Left renal cortex interstitium (tissue), 4 donors: ENCODE data around the gene INSC. TPM values are rescaled to one million over a fixed set of nuclear protein-coding genes. Genes with fewer than 3 reads are reported as not detected.

Experiments used
- DNase-seq, 4 donors: peaks; one replicate each; pipeline ENCODE4 v3.0.0-alpha.2; 2013; ENCODE audit warnings: low read depth in 4 of 4, low spot score in 2 of 4, missing footprints in 1 of 4
- polyA plus RNA-seq, 4 donors: library from polyadenylated mRNA; unstranded; fragments of 120-200 nt; gene quantifications; one replicate each; pipeline ENCODE4 v1.2.1, GENCODE V29; 2013; ENCODE audit not compliant: insufficient read length in 4 of 4

The INSC gene
- polyA plus RNA-seq, 4 donors = 0.65 to 0.93 (median 0.83) TPM

DNA sequence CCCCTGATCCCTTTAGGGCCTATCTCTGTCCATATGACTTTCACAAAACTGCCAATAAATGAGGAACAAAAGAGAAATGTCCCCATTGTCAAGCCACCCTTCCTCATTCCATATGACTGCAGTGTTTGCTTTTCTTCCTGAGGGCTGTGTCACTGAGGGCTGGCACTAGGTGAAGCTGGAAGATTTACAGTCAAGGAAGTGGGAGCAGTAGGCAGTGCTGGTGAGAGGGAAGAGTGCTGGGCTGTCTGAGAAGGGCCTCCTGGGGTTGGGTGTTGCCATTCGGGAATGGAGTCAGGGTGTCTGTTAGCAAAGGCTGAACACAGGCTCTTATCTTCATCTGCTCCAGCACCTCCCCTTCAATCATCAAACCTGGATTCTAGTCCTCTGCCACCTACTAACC lies 30.9 kb downstream of the INSC start:
- DNase-seq = no peak

DNA sequence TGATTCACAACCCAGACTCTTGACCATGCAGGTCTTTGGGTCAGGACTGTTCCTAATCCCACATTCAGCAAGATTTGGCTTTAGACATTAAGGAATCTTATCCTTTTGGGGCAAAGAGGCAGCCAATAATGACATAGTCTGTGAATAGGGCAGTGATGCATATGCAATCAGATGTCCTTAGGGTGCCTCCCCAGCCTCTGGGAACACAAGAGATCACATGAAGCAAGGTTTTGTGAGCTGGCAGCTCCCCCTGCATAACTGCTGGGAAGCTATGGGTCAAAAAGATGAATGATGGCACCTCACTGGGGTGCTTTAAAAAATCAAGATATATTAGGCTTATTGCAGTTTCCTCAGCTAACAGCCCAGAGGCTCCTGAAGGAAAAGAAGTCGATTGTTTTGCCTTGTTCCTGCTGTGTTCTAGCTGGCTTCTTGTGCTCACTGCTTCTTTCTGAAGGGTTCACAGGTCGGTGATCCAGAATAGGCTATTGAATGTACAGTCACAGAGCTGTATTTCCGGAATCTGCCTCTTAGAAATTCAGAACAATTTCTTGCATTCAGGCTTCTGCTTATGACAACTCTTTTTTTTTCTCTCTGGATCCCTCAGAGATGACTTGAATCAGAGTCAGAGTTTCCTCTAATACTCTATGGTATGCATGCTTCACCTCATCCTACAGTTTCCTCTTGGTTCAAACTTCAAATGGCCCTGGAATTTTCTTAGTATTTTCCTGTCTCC lies 31.7 kb downstream of the INSC start:
- no peak for DNase-seq

DNA sequence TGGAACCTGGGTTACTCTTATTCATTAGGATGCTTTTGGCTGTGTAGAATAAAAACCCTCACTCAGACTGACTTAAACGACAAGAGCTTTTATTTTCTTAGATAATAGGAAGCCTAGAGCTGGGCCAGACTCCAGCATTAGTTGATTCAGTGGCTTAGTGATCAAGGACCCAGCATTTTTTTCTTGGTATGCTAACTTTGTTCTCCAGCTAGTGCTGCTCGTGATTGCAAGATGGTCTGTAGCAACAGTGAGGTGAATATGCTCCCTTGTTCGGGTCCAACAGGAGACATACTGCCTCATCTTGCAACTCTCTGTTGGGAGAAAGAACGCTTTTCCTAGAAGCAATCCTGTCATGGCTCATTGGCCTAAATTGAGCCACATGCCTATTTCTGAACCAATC lies 33.4 kb downstream of the INSC start:
- DNase-seq = no peak

DNA sequence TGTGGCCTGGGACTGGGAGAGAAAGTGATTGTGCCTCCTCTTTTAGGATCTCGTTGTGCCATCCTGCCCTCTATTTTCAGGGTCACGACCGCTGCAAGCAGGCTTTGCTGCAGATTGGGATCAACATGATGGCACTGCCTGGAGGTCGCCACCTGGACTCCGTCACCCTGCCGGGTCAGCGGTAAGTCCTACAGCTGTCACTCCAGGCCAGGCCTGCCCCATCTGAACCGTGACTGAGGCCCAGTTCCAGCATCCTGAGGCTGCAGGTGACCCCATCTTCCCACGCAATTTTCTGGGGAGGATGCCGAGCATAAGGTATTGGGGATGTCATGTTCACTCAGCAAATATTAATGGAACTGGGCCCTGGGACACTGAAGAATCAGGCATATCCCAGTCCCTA lies 34.3 kb downstream of the INSC start:
- no peak for DNase-seq

DNA sequence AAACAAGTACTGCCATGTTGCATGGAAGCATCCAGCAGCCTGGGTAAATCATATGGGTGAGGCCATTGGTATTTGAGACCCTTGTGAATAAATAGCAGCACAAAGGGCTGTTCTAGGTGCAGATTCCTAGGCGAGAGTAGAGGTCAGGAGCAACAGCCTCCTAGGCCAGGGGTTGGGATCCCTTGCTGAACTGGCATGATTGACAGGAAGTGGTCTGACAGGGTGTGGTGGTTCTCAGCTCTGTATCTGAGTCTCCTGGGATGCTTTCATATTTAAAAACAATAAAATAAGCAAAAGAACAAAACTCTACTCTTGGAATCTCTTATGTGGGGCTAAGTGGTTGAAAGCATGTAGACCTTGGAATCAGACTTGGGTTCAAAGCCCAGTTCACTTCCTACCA lies 35.8 kb downstream of the INSC start:
- DNase-seq = no peak

- no peak for DNase-seq
These were observed 38.5 kb downstream of the INSC start for GRCh38 chr11:15153231-15153630.

DNA sequence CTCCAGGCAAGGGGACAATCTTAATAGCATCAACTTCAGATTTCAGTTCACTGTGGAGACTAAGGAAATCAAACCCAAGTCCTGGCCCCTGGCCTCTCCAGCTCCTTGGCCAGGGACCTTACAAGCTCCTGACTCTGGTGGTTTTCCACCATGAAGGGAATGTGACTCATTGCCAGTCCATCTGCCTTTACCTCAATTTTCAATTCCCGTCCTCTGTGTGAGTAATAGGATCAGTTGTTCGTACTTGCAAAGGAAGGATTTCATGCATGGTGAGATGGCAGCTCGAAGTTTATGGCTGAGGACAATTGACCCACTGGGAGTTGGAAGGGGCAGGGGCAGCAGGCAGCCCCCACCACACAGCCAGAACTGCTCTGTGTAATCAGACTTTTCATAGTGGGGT lies 42.5 kb downstream of the INSC start:
- DNase-seq = no peak

DNA sequence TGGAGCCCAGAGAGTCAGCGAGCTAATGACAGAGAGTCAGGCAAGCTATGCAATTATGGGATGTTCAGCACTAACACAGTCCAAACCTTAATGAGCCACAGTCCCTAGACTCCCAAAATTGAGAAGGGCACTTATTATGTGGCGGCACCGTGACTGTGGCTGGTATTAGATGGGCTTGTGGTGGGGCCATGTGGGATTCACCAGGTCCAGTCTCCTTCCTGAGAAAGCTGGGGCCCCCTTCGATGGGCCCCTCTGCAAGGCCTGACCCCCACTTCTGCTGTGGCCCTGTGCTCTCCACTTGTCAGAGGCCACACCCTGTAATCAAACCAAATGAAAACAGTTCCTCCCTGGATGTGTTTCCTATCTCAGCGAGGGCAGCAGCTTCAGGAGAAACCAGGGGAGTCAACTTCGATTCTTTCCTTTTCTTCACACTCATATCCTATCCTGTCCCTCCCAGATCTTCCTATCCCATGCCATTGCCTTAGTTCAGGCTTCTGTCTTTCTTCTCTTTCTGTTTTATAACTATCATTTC lies 42.9 kb downstream of the INSC start:
- no peak for DNase-seq

- no peak for DNase-seq
These were observed 43.8 kb downstream of the INSC start for GRCh38 chr11:15158351-15159015.

- DNase-seq = no peak
These were observed 44.4 kb downstream of the INSC start for GRCh38 chr11:15159085-15159484.

GRCh38 chr11:15161790-15162189 lies 47.1 kb downstream of the INSC start:
- DNase-seq = no peak

- no peak for DNase-seq
These were observed 48.4 kb downstream of the INSC start for GRCh38 chr11:15163136-15163535.

- DNase-seq = no peak
These were observed 51.5 kb downstream of the INSC start for GRCh38 chr11:15166204-15166603.

- no peak for DNase-seq
These were observed 55.3 kb downstream of the INSC start for GRCh38 chr11:15169815-15170551.

DNA sequence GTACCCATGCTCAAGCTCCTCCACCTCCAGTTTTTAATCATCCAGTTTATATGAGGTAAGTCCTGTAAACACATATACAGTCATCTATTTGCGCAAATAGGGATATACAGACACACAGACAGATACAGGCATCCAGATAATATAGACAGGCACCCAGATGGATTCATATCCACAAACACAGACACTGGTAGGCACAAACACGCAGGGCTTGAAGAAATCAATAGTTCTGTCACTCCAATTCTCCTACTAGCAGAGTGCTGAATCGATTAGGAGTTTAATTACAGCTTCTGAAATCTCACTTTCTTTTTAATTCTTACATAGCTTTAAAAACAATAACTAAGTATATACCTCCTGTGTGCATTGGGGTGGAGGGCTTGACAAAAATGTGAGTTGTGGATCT lies 56.0 kb downstream of the INSC start:
- no peak for DNase-seq

GRCh38 chr11:15171956-15172355 lies 57.2 kb downstream of the INSC start:
- no peak for DNase-seq

DNA sequence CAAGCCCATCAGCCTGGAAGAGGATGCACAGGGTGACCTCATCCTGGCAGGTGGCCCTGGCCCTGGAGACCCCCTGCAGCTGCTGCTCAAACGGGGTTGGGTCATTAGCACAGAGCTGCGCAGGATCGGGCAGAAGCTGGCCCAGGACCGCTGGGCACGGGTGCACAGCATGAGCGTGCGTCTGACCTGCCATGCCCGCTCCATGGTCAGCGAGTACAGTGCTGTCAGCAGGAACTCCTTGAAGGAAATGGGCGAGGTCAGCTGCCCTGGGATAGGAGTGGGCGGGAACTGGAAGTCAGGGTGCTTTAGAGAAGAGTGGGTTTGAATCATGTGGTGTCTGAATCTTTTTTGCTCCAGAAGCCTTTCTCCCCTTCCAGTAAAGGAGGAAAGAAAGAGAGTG lies 61.1 kb downstream of the INSC start:
- no peak for DNase-seq

DNA sequence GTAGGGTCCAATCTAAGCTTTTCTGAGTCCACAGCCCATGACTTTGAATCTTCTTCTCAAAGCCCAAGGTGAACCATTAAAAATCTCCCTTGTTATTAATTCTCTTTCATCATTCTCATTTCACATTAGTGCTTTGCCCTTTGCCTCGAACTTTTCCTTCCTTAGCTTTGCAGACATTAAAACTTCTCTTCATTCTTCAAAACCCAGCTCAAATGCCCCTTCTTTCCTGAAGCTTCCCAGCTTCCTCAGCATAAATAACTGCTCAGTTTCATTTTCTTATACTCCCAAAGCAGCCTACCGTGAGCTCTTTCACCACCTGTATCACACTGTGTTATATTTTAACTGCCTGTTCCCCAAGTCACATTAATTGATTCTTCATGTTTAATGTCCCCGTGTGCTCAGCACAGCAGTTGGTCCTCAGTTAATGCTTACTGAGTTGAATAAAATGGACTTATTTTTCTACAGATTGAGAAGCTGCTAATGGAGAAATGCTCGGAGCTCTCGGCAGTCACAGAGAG lies 62.0 kb downstream of the INSC start:
- DNase-seq = no peak

GRCh38 chr11:15177491-15177890 lies 62.8 kb downstream of the INSC start:
- DNase-seq = no peak

DNA sequence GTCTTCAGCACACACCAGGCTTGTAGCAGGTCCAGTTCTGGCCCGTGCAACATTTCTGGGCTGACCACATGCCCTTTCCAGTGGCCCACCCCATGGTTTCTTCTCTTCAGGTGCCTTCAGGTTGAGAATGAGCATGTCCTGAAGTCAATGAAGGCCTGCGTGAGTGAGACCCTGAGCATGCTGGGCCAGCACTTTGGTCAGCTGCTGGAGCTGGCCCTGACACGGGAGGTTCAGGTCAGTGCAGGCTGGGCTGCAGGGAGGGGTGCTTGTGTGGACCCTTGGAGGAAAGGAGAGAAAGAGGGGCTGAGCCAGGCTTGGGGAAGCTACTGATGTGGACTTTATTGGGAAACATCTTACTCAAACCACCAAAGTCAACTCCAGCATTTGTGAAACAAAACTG lies 63.5 kb downstream of the INSC start:
- no peak for DNase-seq

- no peak for DNase-seq
These were observed 64.4 kb downstream of the INSC start for GRCh38 chr11:15179167-15179566.
